GM18502 (cell line): ENCODE results near the gene GPC5.
"Not testable (repeated sequence)": the region's sequence is repeated elsewhere in the genome, so short reads cannot be mapped to it uniquely, and the experiment has no call there.

ENCODE experiments used
- ATAC-seq: cut with Tn5 transposase; IDR thresholded peaks from one replicate; pipeline ENCODE4 v1.9.1; 2021; ENCODE audit warnings: mild to moderate bottlenecking; ENCODE audit not compliant: unreplicated experiment, poor library complexity

GPC5 gene

DNA sequence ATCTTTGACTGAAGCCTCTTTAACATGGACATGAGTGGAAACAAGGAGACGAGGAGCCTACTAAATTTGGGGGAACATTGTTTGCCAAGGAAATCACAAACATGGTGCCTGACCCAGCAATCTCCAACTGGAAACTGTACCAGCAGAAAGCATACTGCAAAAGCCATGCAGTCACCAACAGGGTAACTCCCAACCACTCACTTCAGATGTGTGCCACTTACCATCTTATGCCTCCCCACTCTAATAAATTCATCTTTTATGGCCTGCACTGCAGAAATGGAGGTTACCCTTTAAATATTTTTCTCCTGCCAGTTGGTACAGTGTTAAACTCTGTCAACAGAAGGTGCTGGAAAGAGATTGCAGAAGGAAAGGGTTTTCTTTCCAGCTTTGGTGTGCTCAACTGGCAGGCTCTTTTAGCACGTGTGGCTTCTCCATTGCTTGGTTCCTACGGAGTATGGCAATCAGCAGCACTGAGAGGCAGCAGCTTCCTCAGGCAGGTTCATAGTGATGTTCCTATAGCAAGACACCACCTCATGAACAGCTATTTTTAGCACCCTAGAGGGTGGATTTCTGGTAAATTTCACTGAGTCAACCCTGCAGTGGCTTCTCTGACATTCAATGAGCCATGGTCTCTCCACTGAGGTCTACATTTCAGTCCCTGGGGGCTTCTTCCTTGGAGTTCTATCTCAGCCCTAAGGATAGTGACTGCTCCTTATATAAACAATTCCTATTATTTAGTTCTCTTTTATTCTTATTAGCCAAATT lies 29.6 kb upstream of the GPC5 start:
- ATAC-seq, result peak; percentile 49

DNA sequence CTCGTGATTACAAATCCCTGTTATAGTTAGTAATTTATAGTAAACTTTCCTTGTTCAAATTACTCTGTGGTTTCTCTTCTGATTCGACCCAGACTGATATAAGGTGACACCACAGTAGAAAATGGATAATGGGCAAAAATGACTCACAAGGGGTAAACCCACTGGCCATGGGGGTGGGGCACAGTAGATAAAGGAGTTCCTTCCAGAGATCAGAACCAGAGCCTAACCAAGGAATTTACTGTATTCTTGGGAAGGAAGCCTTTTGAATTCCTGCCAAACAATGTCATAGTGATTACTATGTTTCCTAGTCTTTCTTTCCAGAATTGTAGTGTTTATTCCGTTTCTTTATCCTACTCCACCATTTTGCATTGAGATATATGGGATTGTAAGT lies 29.0 kb upstream of the GPC5 start:
- peak; percentile 38 for ATAC-seq

- ATAC-seq, result no peak
Measured at GRCh38 chr13:91370501-91370900, 27.9 kb upstream of the GPC5 start.

GRCh38 chr13:91372911-91373310 lies 25.5 kb upstream of the GPC5 start:
- ATAC-seq, result no peak

- ATAC-seq, result peak; percentile 97
Measured at GRCh38 chr13:91375116-91375729, 23.2 kb upstream of the GPC5 start.

- peak; percentile 46 for ATAC-seq
Measured at GRCh38 chr13:91381371-91381770, 17.1 kb upstream of the GPC5 start.

GRCh38 chr13:91383836-91384235 lies 14.6 kb upstream of the GPC5 start:
- no peak for ATAC-seq

- ATAC-seq, result no peak
Measured at GRCh38 chr13:91384896-91385295, 13.5 kb upstream of the GPC5 start.

- no peak for ATAC-seq
Measured at GRCh38 chr13:91389186-91389585, 9.2 kb upstream of the GPC5 start.

GRCh38 chr13:91397595-91397994 lies 826 bp upstream of the GPC5 start:
- ATAC-seq, result no peak

GRCh38 chr13:91399189-91400062 lies 1.0 kb downstream of the GPC5 start:
- peak; percentile 20 for ATAC-seq

GRCh38 chr13:91400063-91400399 lies 1.6 kb downstream of the GPC5 start:
- no peak for ATAC-seq

DNA sequence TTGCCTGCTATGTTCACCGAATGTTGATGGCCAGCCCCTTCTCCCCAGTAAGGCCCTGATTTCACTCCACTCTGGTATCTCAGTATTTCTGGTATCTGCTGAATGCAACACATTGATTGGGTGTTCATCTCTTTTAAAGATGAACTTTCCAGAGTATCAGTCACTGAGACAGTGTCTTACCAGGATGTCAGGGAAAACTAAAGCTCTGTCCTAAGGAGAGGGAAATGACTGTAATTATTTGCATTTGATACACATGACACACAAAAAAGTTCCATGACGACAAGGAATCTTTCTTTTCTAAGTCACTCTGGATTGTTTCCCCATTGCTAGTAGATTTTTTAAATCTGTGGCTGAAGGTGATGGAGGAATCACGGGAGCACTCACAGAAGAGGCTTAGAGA lies 2.2 kb downstream of the GPC5 start:
- no peak for ATAC-seq

GRCh38 chr13:91401920-91402319 lies 3.5 kb downstream of the GPC5 start:
- ATAC-seq, result no peak

GRCh38 chr13:91405240-91405639 lies 6.8 kb downstream of the GPC5 start:
- ATAC-seq, result peak; percentile 68

DNA sequence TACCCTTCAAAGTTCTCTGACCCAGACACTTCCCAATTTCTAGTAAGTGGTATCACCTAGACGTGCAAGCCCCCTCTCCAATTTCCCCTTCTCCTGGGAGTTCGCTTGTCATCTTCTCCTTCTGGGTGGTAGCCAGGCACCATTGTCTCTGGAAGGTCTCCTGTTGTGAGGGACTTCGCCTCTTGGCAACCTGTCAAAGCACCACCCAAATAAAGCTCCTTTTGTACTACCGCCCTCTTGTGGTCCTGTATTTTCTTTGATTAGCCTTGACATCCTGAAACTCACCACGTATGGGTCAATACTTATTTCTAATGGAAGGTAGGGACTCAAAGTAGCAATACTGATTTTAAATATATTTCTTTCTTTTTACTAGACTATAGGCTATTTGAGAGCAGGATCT lies 8.2 kb downstream of the GPC5 start:
- ATAC-seq, result peak; percentile 72

DNA sequence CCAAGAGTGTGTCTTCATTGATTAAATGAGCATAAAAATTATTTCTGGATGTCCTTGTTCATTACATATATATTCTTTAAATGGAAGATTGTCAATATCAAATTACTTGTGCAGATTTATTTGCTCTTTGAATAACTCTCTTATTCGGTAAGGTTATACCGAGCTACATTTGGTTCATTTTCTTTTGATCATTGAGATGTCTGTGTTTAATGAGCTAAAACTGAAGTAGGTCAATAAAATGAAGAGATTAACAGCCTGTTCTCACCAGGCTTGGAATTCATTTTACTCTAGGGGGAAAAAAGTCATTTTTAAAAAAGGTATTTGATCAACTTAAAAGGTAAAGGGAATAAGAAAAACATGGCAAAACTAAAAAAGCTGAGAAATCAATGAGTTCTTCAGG lies 10.6 kb downstream of the GPC5 start:
- no peak for ATAC-seq

DNA sequence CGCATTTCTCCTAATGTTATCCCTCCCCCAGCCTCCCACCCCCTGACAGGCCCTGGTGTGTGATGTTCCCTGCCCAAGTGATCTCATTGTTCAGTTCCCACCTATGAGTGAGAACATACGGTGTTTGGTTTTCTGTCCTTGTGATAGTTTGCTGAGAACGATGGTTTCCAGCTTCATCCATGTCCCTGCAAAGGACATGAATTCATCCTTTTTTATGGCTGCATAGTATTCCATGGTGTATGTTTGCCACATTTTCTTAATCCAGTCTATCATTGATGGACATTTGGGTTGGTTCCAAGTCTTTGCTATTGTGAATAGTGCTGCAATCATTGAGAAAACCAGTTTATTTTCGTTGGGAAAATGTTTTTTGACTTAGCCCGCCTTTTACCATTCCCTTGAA lies 18.2 kb downstream of the GPC5 start:
- not testable (repeated sequence) for ATAC-seq

DNA sequence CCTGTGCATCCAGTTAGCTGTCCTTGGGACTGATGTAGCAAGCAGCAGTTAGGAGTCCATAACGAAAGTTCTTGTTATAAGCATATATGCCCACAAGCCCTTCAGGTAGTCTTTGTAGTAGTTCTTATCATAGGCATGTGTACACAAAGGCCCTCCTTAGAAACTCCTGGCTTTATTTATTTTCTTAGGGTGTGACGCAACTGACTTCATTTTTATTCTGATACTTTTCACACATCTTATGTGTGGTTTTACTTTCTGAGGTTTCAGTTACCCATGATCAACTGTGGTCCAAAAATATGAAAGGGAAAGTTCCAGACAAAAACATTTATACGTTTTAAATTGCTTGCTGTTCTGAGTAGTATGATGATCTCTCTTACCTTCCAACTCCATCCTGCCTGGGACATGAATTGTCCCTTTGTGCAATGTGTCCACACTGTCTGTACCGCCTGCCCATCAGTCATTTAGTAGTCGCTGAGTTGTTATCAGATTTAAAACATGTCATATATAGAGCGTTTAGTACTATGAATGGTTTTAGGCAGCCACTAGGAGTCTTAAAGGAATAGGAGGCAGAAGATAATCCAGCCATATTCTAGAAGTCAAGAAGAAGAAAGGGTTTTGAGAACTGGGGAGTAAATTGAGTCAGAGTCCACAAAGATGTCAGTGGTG lies 19.4 kb downstream of the GPC5 start:
- ATAC-seq, result peak; percentile 65

DNA sequence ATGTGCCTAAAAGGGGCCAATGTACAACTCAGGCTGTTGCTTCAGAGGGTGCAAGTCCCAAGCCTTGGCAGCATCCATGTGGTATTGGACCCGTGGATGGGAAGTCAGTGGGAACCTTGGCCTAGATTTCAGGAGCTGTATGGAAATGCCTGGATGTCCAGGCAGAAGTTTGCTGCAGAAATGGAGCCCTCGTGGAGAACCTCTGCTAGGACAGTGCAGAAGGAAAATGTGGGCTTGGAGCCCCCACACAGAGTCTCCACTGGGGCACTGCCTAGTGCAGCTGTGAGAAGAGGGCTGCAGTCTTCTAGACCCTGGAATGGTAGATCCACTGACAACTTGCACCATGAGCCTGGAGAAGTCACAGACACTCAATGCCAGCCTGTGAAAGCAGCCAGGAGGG lies 28.5 kb downstream of the GPC5 start:
- no peak for ATAC-seq

GRCh38 chr13:91438674-91439073 lies 40.3 kb downstream of the GPC5 start:
- not testable (repeated sequence) for ATAC-seq
